Pancreas (tissue), 10 donors: ENCODE data around the gene PHACTR3. TPM values are rescaled to one million over a fixed set of nuclear protein-coding genes. Genes with fewer than 3 reads are reported as not detected.
A peak's percentile ranks its signal among the peaks of the same experiment; 100 is the strongest.

Experiments used
- ATAC-seq, 4 donors: fragments of 200-7000 bp; cut with Tn5 transposase; one replicate each; pipeline versions ENCODE4 v1.8.0 to v1.9.1; 2020; ENCODE audit warnings: mild to moderate bottlenecking in 4 of 4, moderate library complexity in 4 of 4
- DNase-seq, 6 donors: peaks; one replicate each; pipeline ENCODE4 v3.0.0-alpha.2; 2020
- FAIRE-seq: peaks from 2 replicates; lab custom pipeline; 2012; peaks lifted over from hg19 to GRCh38; lab: Jason Lieb, UNC
- H3K27ac ChIP-seq, 4 donors: fragments of 200-600 bp; sonication (generic); 1 replicate in 3 of 4; 2 replicates in 1 of 4; pipeline versions ENCODE4 v1.5.0 to v1.8.0; 2020
- H3K27me3 ChIP-seq, 4 donors: fragments of 200-600 bp; one replicate each; pipeline ENCODE4 v1.8.0; 2021
- H3K36me3 ChIP-seq, 3 donors: fragments of 200-600 bp; sonication (generic) in 1 of 3; one replicate each; pipeline versions ENCODE4 v1.5.0 to v1.8.0; 2020 to 2021
- H3K4me1 ChIP-seq, 3 donors: fragments of 200-600 bp; one replicate each; pipeline ENCODE4 v1.8.0; 2021
- H3K4me3 ChIP-seq, 4 donors: fragments of 200-600 bp; sonication (generic) in 2 of 4; one replicate each; pipeline versions ENCODE4 v1.5.0 to v1.8.0; 2020 to 2021
- H3K9me3 ChIP-seq, 4 donors: fragments of 200-600 bp; one replicate each; pipeline ENCODE4 v1.8.0; 2021
- CTCF ChIP-seq, 4 donors: fragments of 200-600 bp; sonication (generic) in 3 of 4; IDR thresholded peaks; one replicate each; pipeline versions ENCODE4 v1.5.0 to v1.8.0; 2021; ENCODE audit warnings: antibody characterized with exemption in 4 of 4
- WGBS, 2 donors: extraction: QIAGEN DNeasy Blood & Tissue Kit; methylation state at CpG; one replicate each; pipeline ENCODE4 v1.1.7; 2013; 5-methylcytosine and 5-hydroxymethylcytosine counted together
- intact Hi-C, 3 donors: fragments of 100-400 bp; cut with DNase I; formaldehyde crosslinking; loops; one replicate each; pipeline versions ENCODE4 v1.11.1 to v1.14.2; 2022
- polyA plus RNA-seq, 2 donors: library from polyadenylated mRNA; stranded (reverse); fragments of 200-250 nt; gene quantifications; one replicate each; pipeline ENCODE4 v1.2.3, GENCODE V29; 2013
- total RNA-seq, 6 donors: library from RNA; stranded (reverse); fragmentation: NEBNext Ultra II Directional in 4 of 6; extraction: Animal tissue kit (Norgen Biotek cat#: 25700) in 4 of 6; gene quantifications; one replicate each; pipeline versions ENCODE4 v1.2.1 to v1.2.4, GENCODE V29; 2021 to 2023
- donor health status: healthy with polysubstance abuse.
- donor health status: DM: no; HTN: no; CAD: no; lungs with moderate emphysema.
- donor health status: DM: no; HTN: no; CAD: no.
- donor health status: control.
- donor health status: control.
- donor health status: Bipolar disorder and iron deficiency.
- donor health status: DM: yes; HTN: yes; CAD: no.
- donor health status: DM: no; HTN: no; CAD: no.
- donor health status: DM: no; HTN: no; CAD: no.
- donor health status: DM: yes; HTN: yes; CAD: no.

The PHACTR3 gene
- total and polyA plus RNA-seq, 8 donors, result 0.14 to 1.5 (median 0.35) TPM; not detected in 3

GRCh38 chr20:59747671-59748515 is 143.6 kb downstream of the PHACTR3 start:
- H3K9me3 ChIP-seq, result no peaks in the 10 kb centered on the region
- intact Hi-C loops, result loop anchor here in 1 of 3 donors (5.0 kb wide), 1 partner anchor 146 kb away; the partner anchor contains the start of gene PHACTR3
- no peak for TF ChIP-seq CTCF (IDR thresholded peaks at IDR 0.05)
- DNase-seq (no peak), FAIRE-seq (no peak), ATAC-seq (no peak)
- no peaks in the 10 kb centered on the region for H3K4me1 ChIP-seq
- H3K4me3 ChIP-seq, result no peak overlapping the region
- no peak overlapping the region for H3K27ac ChIP-seq
- WGBS, 2 donors, result 58 to 69% methylated on average over 12 of the region's 12 CpGs
- H3K36me3 ChIP-seq, result no peaks in the 10 kb centered on the region
- peaks cover 0 to 7% (median 0%) of the 10 kb centered on the region in 4 donors for H3K27me3 ChIP-seq

- H3K36me3 ChIP-seq, result no peaks in the 10 kb centered on the region
- peaks cover 0 to 7% (median 0%) of the 10 kb centered on the region in 4 donors for H3K27me3 ChIP-seq
- H3K4me1 ChIP-seq, result no peaks in the 10 kb centered on the region
- peak in 1 of 4 donors; percentile 21 for ATAC-seq
- intact Hi-C loops, result loop anchor here in 1 of 3 donors (5.0 kb wide), 1 partner anchor 146 kb away; the partner anchor contains the start of gene PHACTR3
- DNase-seq, result no peak
- no peak for TF ChIP-seq CTCF (IDR thresholded peaks at IDR 0.05)
- no peak overlapping the region for H3K27ac ChIP-seq
- 67% methylated on average over 14 of the region's 14 CpGs for WGBS, 2 donors
- H3K9me3 ChIP-seq, result no peaks in the 10 kb centered on the region
- H3K4me3 ChIP-seq, result no peak overlapping the region
- FAIRE-seq, result no peak
These were observed 144.4 kb downstream of the PHACTR3 start for GRCh38 chr20:59748619-59749191.

- no peak overlapping the region for H3K27ac ChIP-seq
- ATAC-seq (peak in 2 of 4 donors; percentile 27 to 44), FAIRE-seq (no peak)
These were observed 145.0 kb downstream of the PHACTR3 start for GRCh38 chr20:59749301-59749700.

GRCh38 chr20:59750209-59750840 is 146.0 kb downstream of the PHACTR3 start:
- WGBS, 2 donors, result 52 to 53% methylated on average over 21 of the region's 21 CpGs
- Histone ChIP-seq H3K4me1 (no peaks in the 10 kb centered on the region), H3K27me3 (peaks cover 0 to 7% (median 0%) of the 10 kb centered on the region in 4 donors), H3K4me3 (no peak overlapping the region), H3K27ac (no peak overlapping the region), H3K9me3 (no peaks in the 10 kb centered on the region), H3K36me3 (no peaks in the 10 kb centered on the region)
- TF ChIP-seq CTCF (IDR thresholded peaks at IDR 0.05), result no peak
- FAIRE-seq (no peak), DNase-seq (no peak), ATAC-seq (no peak)
- intact Hi-C loops, result loop anchor here in 1 of 3 donors (10.0 kb wide), 1 partner anchor 146 kb away; the partner anchor contains the start of gene PHACTR3

More at GRCh38 chr20:59749301-59749700, 145.0 kb downstream of the PHACTR3 start:
- TF ChIP-seq CTCF (IDR thresholded peaks at IDR 0.05), result no peak
- no peak overlapping the region for H3K4me3 ChIP-seq
- no peaks in the 10 kb centered on the region for H3K4me1 ChIP-seq
- intact Hi-C loops, result loop anchor here in 1 of 3 donors (5.0 kb wide), 1 partner anchor 147 kb away; the partner anchor contains the start of gene PHACTR3
- H3K9me3 ChIP-seq, result no peaks in the 10 kb centered on the region
- no peak for DNase-seq
- H3K36me3 ChIP-seq, result no peaks in the 10 kb centered on the region
- 59 to 64% methylated on average over 12 of the region's 12 CpGs for WGBS, 2 donors
- peaks cover 0 to 7% (median 0%) of the 10 kb centered on the region in 4 donors for H3K27me3 ChIP-seq
